HK-2 (cell line): ENCODE results near the gene GAB1.

ENCODE experiments used
- DNase-seq: peaks from one replicate; pipeline ENCODE4 v3.0.0-alpha.2; 2018; ENCODE audit not compliant: unreplicated experiment

GAB1 gene

DNA sequence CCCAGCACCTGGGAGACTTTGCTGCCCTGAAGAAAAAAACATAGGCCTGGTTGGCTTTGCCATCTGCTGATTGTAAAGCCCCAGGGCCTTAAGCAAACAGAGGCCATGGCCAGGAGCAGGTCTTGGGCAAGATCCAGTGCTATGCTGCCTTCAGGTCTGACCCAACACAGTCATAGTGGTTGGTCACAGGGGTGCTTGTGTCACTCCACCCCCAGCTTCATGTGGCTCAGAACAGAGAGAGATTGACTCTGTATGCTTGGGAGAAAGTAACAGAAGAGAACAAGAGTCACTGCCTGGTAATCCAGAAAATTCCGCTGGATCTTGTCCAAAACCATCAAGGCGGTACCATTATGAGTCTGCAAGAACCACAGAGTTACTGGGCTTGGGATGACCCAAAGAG lies 152.4 kb downstream of the GAB1 start:
- no peak for DNase-seq

DNA sequence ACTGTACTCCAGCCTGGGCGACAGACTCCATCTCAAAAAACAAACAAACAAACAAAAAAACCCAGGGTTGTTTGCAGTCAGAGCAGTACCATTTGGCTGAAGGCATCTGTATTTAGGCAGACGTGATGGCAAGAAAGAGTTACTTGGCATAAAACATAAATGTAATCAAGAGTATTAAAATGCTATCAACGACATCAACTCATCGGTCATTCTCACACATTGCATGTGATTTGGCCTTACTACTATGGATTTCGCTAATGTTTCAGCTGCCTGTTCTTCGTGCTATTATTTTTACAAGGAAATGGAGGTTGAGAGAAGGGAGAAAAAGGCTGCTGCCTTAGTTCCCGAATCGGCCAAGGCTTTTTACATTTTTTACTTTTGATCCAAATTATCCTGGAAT lies 161.3 kb downstream of the GAB1 start:
- no peak for DNase-seq

DNA sequence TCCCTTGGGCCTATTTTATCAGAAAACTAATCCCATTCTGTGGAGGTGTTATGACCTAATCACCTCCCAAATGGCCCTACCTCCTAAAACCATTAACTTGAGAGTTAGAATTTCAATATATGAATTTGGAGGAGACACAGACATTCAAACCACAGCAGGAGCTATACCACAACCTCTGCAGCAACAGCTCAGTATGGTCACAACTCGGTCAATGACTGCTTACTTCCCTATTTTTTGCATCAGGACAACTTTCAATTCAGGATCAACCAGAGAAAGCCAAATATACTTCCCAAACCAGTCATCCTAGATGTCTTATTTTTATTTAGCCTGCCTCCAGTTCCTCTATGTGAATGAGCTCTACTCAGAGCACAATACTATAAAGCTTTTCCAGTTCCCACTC lies 165.6 kb downstream of the GAB1 start:
- DNase-seq: no peak

DNA sequence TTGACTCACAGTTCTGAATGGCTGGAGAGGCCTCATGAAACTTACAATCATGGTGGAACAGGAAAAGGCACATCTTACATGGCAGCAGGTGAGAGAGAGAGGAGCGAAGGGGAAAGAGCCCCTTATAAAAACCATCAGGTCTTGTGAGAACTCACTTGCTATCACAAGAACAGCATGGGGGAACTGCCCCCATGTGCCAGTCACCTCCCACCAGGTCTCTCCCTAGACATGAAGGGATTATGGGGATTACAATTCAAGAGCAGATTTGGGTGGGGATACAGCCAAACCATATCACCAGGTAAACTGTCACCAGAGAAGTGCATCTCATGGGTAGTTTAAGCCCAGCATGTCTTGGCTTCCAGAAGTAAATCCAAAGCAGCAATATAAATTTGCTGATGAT lies 169.4 kb downstream of the GAB1 start:
- no peak for DNase-seq

DNA sequence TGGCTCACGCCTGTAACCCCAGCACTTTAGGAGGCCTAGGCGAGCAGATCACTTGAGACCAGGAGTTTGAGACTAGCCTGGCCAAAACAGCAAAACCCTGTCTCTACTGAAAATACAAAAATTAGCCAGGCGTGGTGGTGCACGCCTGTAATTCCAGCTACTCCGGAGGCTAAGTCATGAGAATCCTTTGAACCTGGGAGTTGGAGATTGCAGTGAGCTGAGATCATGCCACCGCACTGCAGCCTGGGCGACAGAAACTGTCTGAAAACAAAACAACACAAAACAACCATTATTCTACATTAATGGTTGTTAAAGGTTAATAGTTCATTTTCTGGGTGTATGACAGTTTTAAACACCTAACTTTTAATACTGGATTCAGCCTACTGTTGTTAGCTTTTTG lies 175.2 kb downstream of the GAB1 start:
- no peak for DNase-seq

DNA sequence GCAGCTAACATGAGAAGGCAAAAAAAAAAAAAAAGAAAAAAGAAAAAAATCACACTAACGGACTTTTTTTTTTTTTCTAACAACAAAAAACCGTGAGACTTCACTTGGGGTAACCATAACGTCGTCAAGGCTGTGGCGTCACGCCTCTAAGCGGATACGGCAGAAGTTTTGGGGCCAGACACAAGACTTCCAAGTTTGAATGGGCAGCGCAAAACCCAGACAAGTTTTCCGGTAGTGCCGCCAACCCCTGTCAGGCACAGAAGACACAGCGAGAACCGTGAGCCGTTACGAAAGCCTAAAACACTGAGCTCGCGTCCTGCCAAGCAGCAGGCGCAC lies 176.3 kb downstream of the GAB1 start:
- no peak for DNase-seq

DNA sequence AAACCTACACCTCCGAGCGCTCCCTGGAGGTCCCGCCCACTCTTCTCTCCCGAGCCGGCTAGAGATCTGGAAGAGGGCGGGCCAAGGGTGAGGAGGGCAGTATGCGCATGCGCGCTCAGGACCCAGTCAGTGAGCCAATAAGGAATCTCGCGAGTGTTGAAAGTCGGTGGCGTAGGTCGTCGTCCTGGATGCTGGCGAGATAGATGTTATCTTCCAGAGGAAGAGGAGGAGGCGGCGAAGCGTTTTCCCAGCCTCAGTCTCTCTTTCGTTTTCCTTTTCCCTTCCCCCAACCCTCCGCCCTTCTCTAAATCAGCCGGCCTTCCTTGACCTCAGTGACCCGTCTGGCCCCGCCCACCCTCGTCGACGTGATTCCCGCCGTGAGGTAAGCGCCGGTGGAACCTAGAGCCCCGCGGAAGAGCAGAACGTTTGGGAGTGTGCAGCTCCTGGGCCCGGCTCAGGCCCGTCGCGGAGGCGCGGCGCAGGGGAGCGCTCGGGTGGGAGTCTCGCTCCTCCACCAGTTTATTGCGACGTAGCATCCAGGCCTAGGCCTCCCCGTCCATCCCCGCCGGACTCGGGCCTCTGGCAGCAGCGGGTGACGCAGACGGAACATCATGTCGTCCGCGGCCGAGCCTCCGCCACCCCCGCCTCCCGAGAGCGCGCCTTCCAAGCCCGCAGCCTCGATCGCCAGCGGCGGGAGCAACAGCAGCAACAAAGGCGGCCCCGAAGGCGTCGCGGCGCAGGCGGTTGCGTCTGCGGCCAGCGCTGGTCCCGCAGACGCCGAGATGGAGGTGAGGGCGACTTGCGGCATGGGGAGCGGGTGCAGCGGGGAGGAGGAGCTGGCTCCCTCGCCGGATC lies 176.9 kb downstream of the GAB1 start, which contains the start of gene SMARCA5:
SMARCA5 (plus strand) TSS at position 389 of the 855 bp plus-strand sequence; CDS start at position 612, 223 bp downstream.
- peak; percentile 97 for DNase-seq

DNA sequence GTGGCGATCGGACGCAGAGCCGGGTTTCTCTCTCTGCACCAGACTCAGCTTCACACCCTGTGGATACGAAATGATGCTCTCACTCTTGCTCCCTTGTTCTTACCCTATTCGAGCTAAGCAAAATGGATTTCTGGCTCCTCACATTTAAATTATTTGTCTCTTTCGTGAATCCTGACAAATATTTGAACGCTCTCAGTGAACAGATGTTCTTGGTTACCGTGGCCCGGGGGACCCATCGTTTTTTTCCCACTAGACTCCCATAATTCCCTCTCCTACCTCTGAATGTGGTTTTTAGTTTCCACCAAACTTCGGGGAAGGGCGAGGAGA lies 177.5 kb downstream of the GAB1 start:
- no peak for DNase-seq

DNA sequence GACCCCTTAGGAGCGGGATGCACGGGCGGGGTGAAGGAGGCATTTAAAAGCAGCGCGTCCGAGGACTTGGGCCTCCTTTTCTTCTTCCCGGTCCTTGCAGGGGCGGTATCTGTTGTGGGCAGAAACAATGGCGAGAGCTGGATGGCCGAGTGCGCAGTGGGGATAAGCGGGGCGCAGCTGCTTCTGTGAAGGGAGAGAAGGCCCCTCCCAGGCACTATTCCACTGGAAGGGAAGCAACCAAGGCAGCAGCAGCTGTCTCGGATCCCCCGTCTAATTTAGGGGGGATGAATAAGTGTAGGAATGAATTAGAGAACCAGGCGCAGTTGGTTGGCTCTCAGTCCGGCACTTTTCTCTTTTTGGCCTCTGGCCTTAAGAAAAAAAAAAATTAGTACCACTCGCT lies 177.8 kb downstream of the GAB1 start:
- DNase-seq: peak; percentile 41

DNA sequence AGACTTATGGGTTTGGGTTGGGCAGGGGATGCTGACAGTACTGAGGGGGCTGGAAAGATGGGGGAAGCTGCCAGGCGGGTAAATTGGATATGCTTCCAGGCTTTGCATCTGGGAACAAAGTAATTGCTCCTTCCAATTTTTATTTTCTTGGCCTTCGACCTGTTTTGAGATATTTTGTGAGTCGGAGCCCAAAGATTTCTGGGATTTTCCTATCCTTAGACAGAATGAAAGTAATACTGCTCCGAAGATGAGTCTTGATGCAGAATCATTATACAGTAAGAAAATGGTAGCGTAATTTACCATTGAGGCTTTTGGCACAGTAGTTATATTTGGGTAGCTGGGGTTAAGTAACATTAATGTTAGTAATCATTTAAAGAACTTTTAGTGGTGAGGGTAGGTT lies 178.2 kb downstream of the GAB1 start:
- DNase-seq: no peak

DNA sequence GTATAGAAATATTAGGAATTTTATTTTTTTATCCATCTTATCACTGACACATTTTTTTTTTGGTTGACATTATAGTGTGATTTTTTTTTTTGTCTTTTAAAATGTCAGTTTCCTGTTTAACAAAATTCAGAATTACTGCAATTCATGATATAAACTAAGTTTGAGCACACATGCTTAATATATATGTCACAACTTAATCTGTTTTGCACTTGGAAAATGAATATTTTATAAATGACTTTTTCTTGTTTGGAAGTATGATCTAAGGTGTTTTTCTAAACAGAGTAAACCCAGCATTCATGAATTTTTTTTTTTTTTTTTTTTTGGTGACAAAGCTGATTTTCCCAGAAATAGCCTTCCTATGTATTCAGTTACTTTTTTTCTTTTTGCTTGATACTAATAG lies 179.2 kb downstream of the GAB1 start:
- no peak for DNase-seq

DNA sequence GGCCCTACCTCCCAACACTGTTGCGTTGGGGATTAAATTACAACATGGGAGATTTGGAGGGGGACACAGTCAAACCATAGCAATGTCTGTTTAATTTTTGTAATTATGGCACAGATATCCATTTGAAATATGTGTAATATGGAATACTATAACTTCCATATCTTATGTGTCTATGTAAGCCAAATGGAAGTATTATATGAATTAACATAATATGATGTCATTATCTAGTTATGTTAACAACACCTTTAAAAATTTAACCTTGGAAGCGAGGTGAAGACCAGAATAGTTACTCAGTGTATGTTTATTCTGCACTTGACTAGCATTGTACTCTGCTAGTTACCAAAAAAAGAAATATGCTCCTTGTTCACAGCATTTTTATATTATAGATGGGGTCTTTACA lies 181.1 kb downstream of the GAB1 start:
- no peak for DNase-seq
